SK-N-MC (cell line): ENCODE results near the gene GGCT.
"Not testable (repeated sequence)": the region's sequence is repeated elsewhere in the genome, so short reads cannot be mapped to it uniquely, and the experiment has no call there.

ENCODE experiments used
- DNase-seq: peaks from one replicate; pipeline ENCODE4 v3.0.0-alpha.2; 2011; ENCODE audit warnings: low read depth, low spot score
- H3K27ac ChIP-seq: fragments of 200-600 bp; sonication (generic); 2 replicates; pipeline ENCODE4 v1.5.1; 2016; ENCODE audit warnings: mixed run types
- H3K36me3 ChIP-seq: fragments of 200-600 bp; sonication (generic); 2 replicates; pipeline ENCODE4 v1.6.1; 2017; ENCODE audit warnings: antibody characterized with exemption, low read length, mixed read lengths; ENCODE audit not compliant: insufficient read depth
- H3K4me3 ChIP-seq: fragments of 200-600 bp; sonication (generic); 2 replicates; pipeline ENCODE4 v1.5.1; 2016
- H3K9ac ChIP-seq: fragments of 200-600 bp; sonication (generic); 2 replicates; pipeline ENCODE4 v1.8.0; 2017; ENCODE audit warnings: mixed run types, mixed read lengths; ENCODE audit not compliant: insufficient read length
- H3K9me3 ChIP-seq: fragments of 200-600 bp; sonication (generic); 2 replicates; pipeline ENCODE4 v1.6.1; 2017; ENCODE audit warnings: low read depth, mild to moderate bottlenecking, antibody characterized with exemption, low read length, moderate library complexity, mixed read lengths
- EZH2 ChIP-seq: fragments of 200-600 bp; sonication (generic); IDR thresholded peaks from one replicate; pipeline ENCODE4 v1.6.1; 2017; ENCODE audit warnings: antibody characterized with exemption
- FOXP2 ChIP-seq: optimal IDR thresholded peaks from 2 replicates; pipeline ENCODE3; 2011; ENCODE audit warnings: mild to moderate bottlenecking, moderate library complexity; ENCODE audit not compliant: insufficient read depth; ENCODE audit errors: extremely low read length, control extremely low read depth
- POLR2AphosphoS5 ChIP-seq: IDR thresholded peaks from 2 replicates; pipeline ENCODE4 v1.6.1; 2012; ENCODE audit warnings: mild to moderate bottlenecking, low read depth, low read length, borderline replicate concordance

GGCT gene

GRCh38 chr7:30511973-30512662, 7.5 kb upstream of the GGCT start:
- DNase-seq = no peak
- TF ChIP-seq POLR2AphosphoS5 = no peak
- no peak for TF ChIP-seq EZH2
- no peak for TF ChIP-seq FOXP2
- H3K4me3 ChIP-seq = no peak overlapping the region
- H3K9me3 ChIP-seq = no peaks in the 10 kb centered on the region
- no peak overlapping the region for H3K27ac ChIP-seq
- no peaks in the 10 kb centered on the region for H3K36me3 ChIP-seq
- H3K9ac ChIP-seq = no peak overlapping the region

- no peak for DNase-seq
- Histone ChIP-seq H3K4me3 (no peak overlapping the region), H3K9ac (no peak overlapping the region), H3K36me3 (no peaks in the 10 kb centered on the region), H3K9me3 (no peaks in the 10 kb centered on the region), H3K27ac (no peak overlapping the region)
- TF ChIP-seq EZH2 = no peak
- TF ChIP-seq POLR2AphosphoS5 = no peak
- no peak for TF ChIP-seq FOXP2
Measured at GRCh38 chr7:30511494-30511893, 6.9 kb upstream of the GGCT start.

DNA sequence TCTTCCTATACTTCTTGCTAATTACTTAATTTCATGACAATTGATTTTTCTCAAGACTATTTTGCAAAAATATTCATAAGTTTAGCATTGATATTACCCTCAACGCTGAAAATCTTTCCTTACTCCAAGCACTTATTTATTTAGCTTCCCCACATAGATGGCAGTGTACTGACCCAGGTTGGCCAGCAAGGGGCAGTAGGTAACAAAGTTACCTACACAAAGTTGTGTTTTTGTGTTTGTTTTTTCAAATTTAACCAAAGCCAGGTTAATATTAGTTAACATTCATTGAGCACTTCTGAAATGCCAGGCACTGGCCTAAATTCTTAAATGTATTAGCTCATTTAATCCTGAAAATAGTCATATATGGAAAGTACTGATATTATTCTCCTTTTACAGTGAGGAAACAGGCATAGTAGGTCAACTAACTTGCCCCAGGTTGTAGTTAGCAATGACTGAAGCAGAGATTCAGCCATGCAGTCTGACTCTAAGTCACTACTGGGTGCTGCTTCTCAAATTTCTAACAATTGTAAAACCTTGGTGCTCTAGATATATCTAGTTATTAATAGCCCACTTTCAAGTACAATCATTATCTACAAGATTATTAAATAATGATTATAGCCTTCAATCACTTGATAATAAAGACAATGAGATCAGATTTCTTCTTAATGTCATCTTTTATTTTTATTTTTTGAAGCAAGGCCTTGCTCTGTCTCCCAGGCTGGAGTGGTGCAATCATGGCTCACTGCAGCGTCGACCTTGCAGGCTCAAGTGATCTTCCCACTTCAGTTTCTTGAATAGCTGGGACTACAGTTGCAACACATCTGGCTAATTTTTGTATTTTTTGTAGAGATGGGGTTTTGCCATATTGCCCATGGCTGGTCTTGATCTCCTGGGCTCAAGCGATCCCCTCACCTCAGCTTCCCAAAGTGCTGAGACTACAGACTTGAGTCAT, 5.8 kb upstream of the GGCT start:
- DNase-seq = no peak
- Histone ChIP-seq H3K9ac (no peak overlapping the region), H3K27ac (no peak overlapping the region), H3K36me3 (no peaks in the 10 kb centered on the region), H3K9me3 (no peaks in the 10 kb centered on the region), H3K4me3 (no peak overlapping the region)
- no peak for TF ChIP-seq EZH2
- TF ChIP-seq POLR2AphosphoS5 = no peak
- no peak for TF ChIP-seq FOXP2

DNA sequence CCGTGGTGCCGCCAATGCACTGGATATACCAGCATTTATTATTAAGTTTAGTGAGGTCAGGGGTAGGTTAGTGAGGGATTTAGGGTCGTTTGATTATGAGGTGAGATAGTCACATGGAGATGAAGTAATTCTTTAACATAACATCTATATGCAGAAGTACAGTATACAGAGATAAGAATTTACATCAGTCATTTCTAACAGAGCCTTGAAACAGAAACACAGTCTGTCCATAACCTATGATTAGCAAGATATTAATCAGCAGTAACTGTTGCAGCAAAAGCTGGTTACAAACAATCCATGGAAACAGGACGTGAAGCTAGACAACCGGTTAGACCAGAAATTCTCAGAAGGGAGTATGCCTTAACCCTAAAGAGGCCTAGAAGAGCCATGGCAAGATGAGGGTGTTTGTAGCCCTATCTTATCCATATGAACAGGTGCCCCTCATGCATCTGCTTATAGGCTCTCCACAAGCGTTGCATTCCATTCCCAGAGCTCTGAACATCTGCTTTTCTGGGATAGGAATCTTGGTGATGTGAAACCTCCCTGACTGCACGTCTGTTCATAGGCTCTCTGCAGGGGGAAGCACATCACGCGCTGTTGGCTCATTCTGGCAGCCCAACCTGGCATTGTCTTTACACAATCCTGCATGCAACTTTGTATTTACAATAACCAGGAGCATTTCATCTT, 4.7 kb upstream of the GGCT start:
- DNase-seq, H3K4me3 ChIP-seq, H3K9me3 ChIP-seq, H3K9ac ChIP-seq, H3K36me3 ChIP-seq, H3K27ac ChIP-seq: not testable (repeated sequence)

GRCh38 chr7:30507346-30507900, 2.8 kb upstream of the GGCT start:
- DNase-seq, H3K4me3 ChIP-seq, H3K36me3 ChIP-seq, H3K9ac ChIP-seq, H3K27ac ChIP-seq, H3K9me3 ChIP-seq: not testable (repeated sequence)

- peaks cover 8% of the 10 kb centered on the region for H3K36me3 ChIP-seq
- peak overlapping the region; percentile 86 for H3K4me3 ChIP-seq
- no peak overlapping the region for H3K27ac ChIP-seq
- no peak for DNase-seq
- H3K9me3 ChIP-seq = no peaks in the 10 kb centered on the region
- no peak for TF ChIP-seq EZH2
- TF ChIP-seq POLR2AphosphoS5 = no peak
- no peak for TF ChIP-seq FOXP2
- peak overlapping the region; percentile 73 for H3K9ac ChIP-seq
Measured at GRCh38 chr7:30505174-30505697, 607 bp upstream of the GGCT start.

DNA sequence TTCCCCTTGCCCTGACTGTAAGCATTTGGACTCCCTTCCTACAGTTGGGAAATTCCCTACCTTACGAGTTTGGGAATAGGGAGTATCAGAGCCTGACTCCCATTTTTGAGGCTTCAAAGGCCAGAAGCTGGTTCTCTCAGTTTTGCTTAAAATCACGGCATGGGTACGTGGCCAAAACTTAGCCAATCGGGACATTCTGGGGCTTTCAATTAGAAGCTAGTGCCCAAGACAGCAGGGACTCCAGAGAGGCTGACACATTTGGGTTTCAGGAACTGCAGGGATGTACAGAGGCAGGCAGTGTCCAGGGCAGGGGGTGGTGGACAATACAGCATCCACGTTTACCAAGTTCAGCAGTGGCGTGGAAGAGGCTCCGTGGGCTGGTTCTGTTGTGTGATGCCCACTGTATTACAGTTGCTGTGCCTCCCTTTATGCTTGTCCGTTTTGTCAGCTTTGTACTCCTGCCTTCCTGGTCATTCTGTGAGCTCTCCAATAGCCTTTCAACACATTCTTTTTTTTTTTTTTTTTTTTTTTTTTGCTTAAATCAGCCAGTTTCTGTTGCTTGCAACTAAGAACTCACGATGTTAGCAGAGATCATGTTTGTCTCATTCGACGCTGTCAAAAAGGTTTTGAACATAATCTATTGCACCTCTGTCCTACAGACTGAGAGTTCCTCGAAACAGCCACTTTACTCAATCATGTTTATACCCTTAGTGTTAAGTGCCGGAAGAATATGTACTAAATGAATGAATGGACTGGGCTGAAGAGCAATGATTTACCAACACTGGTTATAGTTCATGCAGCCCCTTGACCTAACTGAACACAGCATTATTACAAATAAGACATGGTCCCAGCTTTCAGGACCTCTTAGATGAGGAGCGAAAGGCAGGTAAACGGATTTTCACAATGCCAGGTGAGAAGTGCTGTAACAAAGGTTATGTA, 1.1 kb downstream of the GGCT start:
- no peak overlapping the region for H3K27ac ChIP-seq
- peaks cover 23% of the 10 kb centered on the region for H3K36me3 ChIP-seq
- TF ChIP-seq EZH2 (no peak), FOXP2 (no peak), POLR2AphosphoS5 (no peak)
- peak overlapping the region; percentile 81 for H3K9ac ChIP-seq
- H3K4me3 ChIP-seq = peak overlapping the region; percentile 86
- no peaks in the 10 kb centered on the region for H3K9me3 ChIP-seq
- DNase-seq = no peak
